Body of pancreas (tissue), 4 donors: Measurements from ENCODE around the gene EBLN2. TPM values are rescaled to one million over a fixed set of nuclear protein-coding genes. Genes with fewer than 3 reads are reported as not detected.

ENCODE experiments used
- ATAC-seq: fragments of 150-250 bp; one replicate; pipeline ENCODE4 v1.9.1; 2016
- DNase-seq, 4 donors: peaks; one replicate each; pipeline ENCODE4 v3.0.0-alpha.2; 2019
- H3K27ac ChIP-seq, 4 donors: fragments of 200-600 bp; sonication (generic); 1 replicate in 3 of 4; 2 replicates in 1 of 4; pipeline versions ENCODE4 v1.5.1 to v1.6.1; 2016 to 2019; ENCODE audit warnings: mild to moderate bottlenecking in 1 of 4, mixed read lengths in 1 of 4, moderate library complexity in 1 of 4
- H3K27me3 ChIP-seq, 2 donors: fragments of 200-600 bp; sonication (generic); one replicate each; pipeline ENCODE4 v1.6.0; 2016; ENCODE audit warnings: mild to moderate bottlenecking in 1 of 2
- H3K36me3 ChIP-seq, 2 donors: fragments of 200-600 bp; sonication (generic); replicated peaks in 1 of 2; 2 replicates each; pipeline ENCODE4 v1.5.1; 2016; ENCODE audit warnings: low read depth in 2 of 2; ENCODE audit not compliant: insufficient read depth in 1 of 2
- H3K4me1 ChIP-seq: fragments of 200-600 bp; sonication (generic); one replicate; pipeline ENCODE4 v1.6.0; 2016
- H3K4me3 ChIP-seq, 2 donors: fragments of 200-600 bp; sonication (generic); 1 replicate in 1 of 2; 2 replicates in 1 of 2; pipeline ENCODE4 v1.5.1; 2016 to 2019
- H3K9me3 ChIP-seq, 3 donors: fragments of 200-600 bp; sonication (generic); 1 replicate in 2 of 3; 2 replicates in 1 of 3; pipeline ENCODE4 v1.5.1; 2016
- POLR2A ChIP-seq, 3 donors: fragments of 450-650 bp; IDR thresholded peaks; one replicate each; pipeline ENCODE4 v1.6.1; 2016; ENCODE audit warnings: antibody characterized with exemption in 3 of 3, mild to moderate bottlenecking in 2 of 3
- WGBS, 2 donors: methylation state at CpG; one replicate each; pipeline ENCODE4 v1.1.5; 2017; 5-methylcytosine and 5-hydroxymethylcytosine counted together
- intact Hi-C: fragments of 100-400 bp; cut with DNase I; formaldehyde crosslinking; loops from one replicate; pipeline ENCODE4 v1.15.1; 2023
- total RNA-seq, 2 donors: library from RNA; depleted of rRNA; stranded (reverse); fragments of >200 nt; gene quantifications; one replicate each; pipeline ENCODE4 v1.1.0, GENCODE V29; 2016
- TF ChIP-seq, protein P1 (sequence below), 7 experiments: fragments of 450-650 bp in 4 of 7; fragments of 200-600 bp in 3 of 7; sonication (generic) in 3 of 7; IDR thresholded peaks; one replicate each; pipeline ENCODE4 v1.5.1; 2016 to 2019; ENCODE audit warnings: antibody characterized with exemption in 7 of 7

Gene EBLN2
- total RNA-seq, 2 donors from 2014 or later, result 6.7 to 11.5 TPM

- intact Hi-C loops, result no loop called here
- TF ChIP-seq POLR2A (IDR thresholded peaks at IDR 0.05), result no peak
- TF ChIP-seq, protein P1, sequence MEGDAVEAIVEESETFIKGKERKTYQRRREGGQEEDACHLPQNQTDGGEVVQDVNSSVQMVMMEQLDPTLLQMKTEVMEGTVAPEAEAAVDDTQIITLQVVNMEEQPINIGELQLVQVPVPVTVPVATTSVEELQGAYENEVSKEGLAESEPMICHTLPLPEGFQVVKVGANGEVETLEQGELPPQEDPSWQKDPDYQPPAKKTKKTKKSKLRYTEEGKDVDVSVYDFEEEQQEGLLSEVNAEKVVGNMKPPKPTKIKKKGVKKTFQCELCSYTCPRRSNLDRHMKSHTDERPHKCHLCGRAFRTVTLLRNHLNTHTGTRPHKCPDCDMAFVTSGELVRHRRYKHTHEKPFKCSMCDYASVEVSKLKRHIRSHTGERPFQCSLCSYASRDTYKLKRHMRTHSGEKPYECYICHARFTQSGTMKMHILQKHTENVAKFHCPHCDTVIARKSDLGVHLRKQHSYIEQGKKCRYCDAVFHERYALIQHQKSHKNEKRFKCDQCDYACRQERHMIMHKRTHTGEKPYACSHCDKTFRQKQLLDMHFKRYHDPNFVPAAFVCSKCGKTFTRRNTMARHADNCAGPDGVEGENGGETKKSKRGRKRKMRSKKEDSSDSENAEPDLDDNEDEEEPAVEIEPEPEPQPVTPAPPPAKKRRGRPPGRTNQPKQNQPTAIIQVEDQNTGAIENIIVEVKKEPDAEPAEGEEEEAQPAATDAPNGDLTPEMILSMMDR (IDR thresholded peaks at IDR 0.05), result no peak
- Histone ChIP-seq H3K27ac (no peak overlapping the region), H3K36me3 (no peaks in the 10 kb centered on the region), H3K4me3 (no peak overlapping the region), H3K4me1 (peaks cover 21% of the 10 kb centered on the region), H3K9me3 (no peaks in the 10 kb centered on the region), H3K27me3 (no peaks in the 10 kb centered on the region)
- 97 to 100% methylated on average over 1 of the region's 1 CpG for WGBS, 2 donors
- ATAC-seq (no peak), DNase-seq (no peak)
Observed at GRCh38 chr3:73030073-73030597, 31.3 kb upstream of the EBLN2 start.

DNA sequence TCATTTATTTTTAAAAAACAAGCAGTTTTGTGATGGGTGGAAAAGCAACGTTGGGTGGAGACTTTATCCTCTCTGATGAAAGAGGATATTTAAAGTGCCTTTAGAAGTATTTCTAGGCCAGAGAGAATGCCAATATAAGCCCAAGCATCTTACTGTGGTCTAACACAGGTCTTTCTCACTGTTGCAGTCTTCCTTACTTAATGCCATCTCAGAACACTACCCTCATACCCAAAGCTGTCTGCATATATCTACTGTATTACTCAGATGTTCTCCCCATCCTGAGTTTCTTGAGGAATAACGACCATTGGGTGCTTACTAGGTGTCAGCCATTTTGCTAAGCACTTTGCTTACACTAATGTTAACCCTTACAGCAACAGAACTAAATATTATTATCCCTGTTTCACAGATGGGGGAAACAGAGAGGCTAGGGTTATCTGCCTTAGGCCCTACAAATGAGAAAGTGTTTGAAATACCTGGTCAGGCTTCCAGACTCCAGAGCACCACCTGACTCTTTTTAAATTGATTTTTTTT is 29.8 kb upstream of the EBLN2 start:
- 47 to 50% methylated on average over 2 of the region's 2 CpGs for WGBS, 2 donors
- H3K4me1 ChIP-seq, result peaks cover 14% of the 10 kb centered on the region
- DNase-seq, result no peak
- TF ChIP-seq, protein P1 (IDR thresholded peaks at IDR 0.05), result no peak
- no peak for TF ChIP-seq POLR2A (IDR thresholded peaks at IDR 0.05)
- no peak overlapping the region for H3K27ac ChIP-seq
- no peaks in the 10 kb centered on the region for H3K27me3 ChIP-seq
- no peak for ATAC-seq
- H3K9me3 ChIP-seq, result no peaks in the 10 kb centered on the region
- H3K4me3 ChIP-seq, result no peak overlapping the region
- intact Hi-C loops, result no loop called here
- no peaks in the 10 kb centered on the region for H3K36me3 ChIP-seq

DNA sequence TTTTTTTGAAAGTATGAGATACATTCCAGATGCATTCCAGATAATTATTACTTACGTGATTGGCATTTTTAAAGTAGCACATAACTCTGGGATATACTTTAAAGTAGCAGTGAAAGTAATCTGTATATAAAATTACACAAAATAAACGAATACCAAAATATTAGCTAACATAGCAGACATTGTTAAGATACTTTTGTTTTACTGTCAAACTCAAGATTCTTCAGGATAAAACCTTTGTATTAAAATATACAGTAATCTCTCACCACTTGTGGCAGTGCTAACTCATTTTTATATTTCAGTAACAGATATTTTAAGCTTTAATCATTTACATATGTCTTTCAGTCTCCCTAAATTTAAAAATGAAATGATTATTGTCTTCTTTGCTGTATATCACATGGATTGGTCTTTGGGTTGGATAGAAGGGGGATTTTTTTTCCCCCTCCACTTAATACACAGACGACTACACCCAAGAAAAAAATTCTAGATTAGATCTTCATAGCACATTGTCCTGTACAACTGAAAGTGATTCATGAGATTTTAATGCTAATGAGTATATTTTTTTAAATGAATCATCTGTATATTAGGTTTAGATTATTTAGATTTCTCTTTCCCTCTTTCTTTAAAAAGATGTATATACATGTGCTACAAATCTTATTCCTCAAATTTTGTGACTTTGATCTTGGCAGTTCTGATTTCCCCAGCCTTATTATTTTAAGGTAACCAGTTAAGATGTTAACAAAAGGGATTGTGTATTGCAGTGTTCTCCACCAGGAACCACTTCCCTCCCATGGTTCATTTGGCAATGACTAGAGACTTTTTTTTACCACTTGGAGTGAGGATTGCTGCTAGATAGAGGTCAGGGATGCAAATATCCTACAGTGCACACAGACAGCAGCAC is 24.5 kb upstream of the EBLN2 start:
- no peak overlapping the region for H3K4me3 ChIP-seq
- TF ChIP-seq, protein P1 (IDR thresholded peaks at IDR 0.05), result no peak
- no peak for TF ChIP-seq POLR2A (IDR thresholded peaks at IDR 0.05)
- peak overlapping the region in 1 of 4 donors; percentile 64 for H3K27ac ChIP-seq
- ATAC-seq, result no peak
- no peaks in the 10 kb centered on the region for H3K27me3 ChIP-seq
- H3K4me1 ChIP-seq, result peaks cover 31% of the 10 kb centered on the region
- 44 to 45% methylated on average over 3 of the region's 3 CpGs for WGBS, 2 donors
- no peaks in the 10 kb centered on the region for H3K36me3 ChIP-seq
- intact Hi-C loops, result no loop called here
- DNase-seq, result no peak
- H3K9me3 ChIP-seq, result no peaks in the 10 kb centered on the region

DNA sequence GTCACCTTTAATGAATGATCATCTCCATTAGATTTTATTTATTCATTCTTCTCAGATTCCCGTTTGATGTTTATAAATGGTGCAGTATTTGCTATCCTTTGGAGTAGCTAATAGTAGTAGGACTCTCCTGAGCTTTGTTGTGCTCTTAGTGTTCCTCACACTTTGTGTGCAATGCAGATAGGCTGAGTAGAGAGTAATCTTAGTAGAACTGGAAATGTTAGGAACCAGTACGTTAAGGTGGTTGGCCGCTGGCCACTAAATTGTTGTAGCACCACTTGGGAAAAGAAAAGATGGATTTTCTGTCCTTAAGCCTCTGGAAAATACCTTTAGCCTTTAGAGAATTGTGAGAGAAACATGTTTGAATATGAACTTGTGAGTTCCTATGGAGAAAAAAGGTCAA is 19.9 kb upstream of the EBLN2 start:
- peak overlapping the region in 1 of 4 donors; percentile 14 for H3K27ac ChIP-seq
- no peaks in the 10 kb centered on the region for H3K36me3 ChIP-seq
- intact Hi-C loops, result no loop called here
- ATAC-seq (no peak), DNase-seq (peak in 1 of 4 donors; percentile 57)
- H3K9me3 ChIP-seq, result no peaks in the 10 kb centered on the region
- TF ChIP-seq, protein P1 (IDR thresholded peaks at IDR 0.05), result no peak
- TF ChIP-seq POLR2A (IDR thresholded peaks at IDR 0.05), result no peak
- H3K4me1 ChIP-seq, result peaks cover 38% of the 10 kb centered on the region
- no peaks in the 10 kb centered on the region for H3K27me3 ChIP-seq
- WGBS, 2 donors, result 13 to 21% methylated on average over 3 of the region's 3 CpGs
- H3K4me3 ChIP-seq, result no peak overlapping the region
